H9 (cell line): Measurements from ENCODE around the gene PLCXD3. TPM values are rescaled to one million over a fixed set of nuclear protein-coding genes. Genes with fewer than 3 reads are reported as not detected.

Source experiments
- DNase-seq: peaks from one replicate; pipeline ENCODE4 v3.0.0-alpha.2; 2017
- H2AFZ ChIP-seq: one replicate; pipeline ENCODE4 v1.6.1; 2013; ENCODE audit warnings: mild to moderate bottlenecking, low read length, control low read depth, moderate library complexity
- H2AK5ac ChIP-seq: 2 replicates; pipeline ENCODE4 v1.6.1; 2013; ENCODE audit warnings: low read length, control low read depth, mixed read lengths; ENCODE audit not compliant: insufficient read length
- H2BK120ac ChIP-seq: one replicate; pipeline ENCODE4 v1.6.1; 2013; ENCODE audit warnings: low read depth, mild to moderate bottlenecking, low read length, control low read depth, inconsistent platforms; ENCODE audit not compliant: poor library complexity, severe bottlenecking
- H2BK12ac ChIP-seq: 2 replicates; pipeline ENCODE4 v1.6.1; 2013; ENCODE audit warnings: low read length, control low read depth, mixed read lengths, low read depth; ENCODE audit not compliant: insufficient read length
- H2BK15ac ChIP-seq: 2 replicates; pipeline ENCODE4 v1.6.1; 2013; ENCODE audit warnings: low read depth, low read length, control low read depth
- H2BK20ac ChIP-seq: one replicate; pipeline ENCODE4 v1.6.1; 2013; ENCODE audit warnings: low read depth, mild to moderate bottlenecking, low read length, control low read depth, inconsistent platforms; ENCODE audit not compliant: poor library complexity, severe bottlenecking
- H2BK5ac ChIP-seq: 2 replicates; pipeline ENCODE4 v1.6.1; 2013; ENCODE audit warnings: low read length, control low read depth, mixed read lengths; ENCODE audit not compliant: insufficient read length
- H3K14ac ChIP-seq: 2 replicates; pipeline ENCODE4 v1.6.1; 2013; ENCODE audit warnings: low read length, control low read depth; ENCODE audit not compliant: insufficient read depth
- H3K18ac ChIP-seq: 2 replicates; pipeline ENCODE4 v1.6.1; 2013; ENCODE audit warnings: low read depth, mild to moderate bottlenecking, mixed read lengths, low read length, control low read depth; ENCODE audit not compliant: insufficient read length
- H3K23ac ChIP-seq: 2 replicates; pipeline ENCODE4 v1.6.1; 2013; ENCODE audit warnings: low read length, control low read depth, mixed read lengths, low read depth; ENCODE audit not compliant: insufficient read length
- H3K23me2 ChIP-seq: 2 replicates; pipeline ENCODE4 v1.6.1; 2013; ENCODE audit warnings: low read depth, mild to moderate bottlenecking, mixed read lengths, low read length, control low read depth; ENCODE audit not compliant: insufficient read length, poor library complexity, severe bottlenecking
- H3K27ac ChIP-seq: 2 replicates; pipeline ENCODE4 v1.5.1; 2013; ENCODE audit warnings: low read length, control low read depth, mixed read lengths, low read depth; ENCODE audit not compliant: insufficient read length
- H3K27me3 ChIP-seq: 2 replicates; pipeline ENCODE4 v1.6.1; 2013; ENCODE audit warnings: low read length, control low read depth, inconsistent platforms; ENCODE audit not compliant: insufficient read depth
- H3K4ac ChIP-seq: 2 replicates; pipeline ENCODE4 v1.6.1; 2013; ENCODE audit warnings: low read depth, mild to moderate bottlenecking, control low read depth, inconsistent platforms, low read length, moderate library complexity
- H3K4me1 ChIP-seq: 2 replicates; pipeline ENCODE4 v1.6.1; 2013; ENCODE audit warnings: low read length, control low read depth, inconsistent platforms; ENCODE audit not compliant: insufficient read depth
- H3K4me2 ChIP-seq: 2 replicates; pipeline ENCODE4 v1.6.1; 2013; ENCODE audit warnings: low read length, control low read depth, mixed read lengths; ENCODE audit not compliant: insufficient read length, insufficient read depth
- H3K56ac ChIP-seq: 2 replicates; pipeline ENCODE4 v1.6.1; 2013; ENCODE audit warnings: low read depth, mild to moderate bottlenecking, mixed read lengths, low read length, control low read depth; ENCODE audit not compliant: insufficient read length
- H3K79me1 ChIP-seq: 2 replicates; pipeline ENCODE4 v1.6.1; 2013; ENCODE audit warnings: low read depth, mild to moderate bottlenecking, moderate library complexity, low read length, control low read depth, inconsistent platforms; ENCODE audit not compliant: insufficient read depth, poor library complexity, severe bottlenecking
- H3K79me2 ChIP-seq: 2 replicates; pipeline ENCODE4 v1.6.1; 2013; ENCODE audit warnings: low read length, control low read depth, inconsistent platforms; ENCODE audit not compliant: insufficient read depth
- H3K9ac ChIP-seq: 2 replicates; pipeline ENCODE4 v1.6.1; 2013; ENCODE audit warnings: low read length, control low read depth, mixed read lengths; ENCODE audit not compliant: insufficient read length; ENCODE audit errors: extremely low read depth
- H3K9me3 ChIP-seq: one replicate; pipeline ENCODE4 v1.6.1; 2013; ENCODE audit warnings: low read depth, low read length, inconsistent platforms; ENCODE audit not compliant: control insufficient read depth
- H3T11ph ChIP-seq: one replicate; pipeline ENCODE4 v1.6.1; 2013; ENCODE audit warnings: mild to moderate bottlenecking, low read length, control low read depth, inconsistent platforms
- H4K20me1 ChIP-seq: one replicate; pipeline ENCODE4 v1.6.1; 2013; ENCODE audit not compliant: control insufficient read depth, insufficient read length, insufficient read depth
- H4K5ac ChIP-seq: 2 replicates; pipeline ENCODE4 v1.6.1; 2013; ENCODE audit warnings: low read depth, mild to moderate bottlenecking, mixed read lengths, low read length, control low read depth; ENCODE audit not compliant: insufficient read length
- H4K8ac ChIP-seq: replicated peaks from 2 replicates; pipeline ENCODE4 v1.6.1; 2013; ENCODE audit warnings: low read length, control low read depth, mixed read lengths, low read depth; ENCODE audit not compliant: insufficient read length
- H4K91ac ChIP-seq: 2 replicates; pipeline ENCODE4 v1.6.1; 2013; ENCODE audit warnings: low read depth, mild to moderate bottlenecking, moderate library complexity, mixed read lengths, low read length, control low read depth; ENCODE audit not compliant: insufficient read length
- H3K27ac Mint-ChIP-seq, 3 experiments: 2 replicates in 2 of 3; 3 replicates in 1 of 3; pipeline ENCODE4 v1.8.0; 2020 to 2021; ENCODE audit warnings: mixed read lengths in 3 of 3, mild to moderate bottlenecking in 1 of 3, moderate library complexity in 1 of 3
- H3K27me3 Mint-ChIP-seq: 2 replicates; pipeline ENCODE4 v1.8.0; 2021; ENCODE audit warnings: low read depth, mild to moderate bottlenecking, moderate library complexity, mixed read lengths
- H3K36me3 Mint-ChIP-seq, 3 experiments: 2 replicates in 2 of 3; 3 replicates in 1 of 3; pipeline ENCODE4 v1.8.0; 2020 to 2021; ENCODE audit warnings: low read depth in 3 of 3, mixed read lengths in 3 of 3; ENCODE audit not compliant: insufficient read depth in 1 of 3
- H3K4me1 Mint-ChIP-seq, 2 experiments: 2 replicates each; pipeline ENCODE4 v1.8.0; 2020; ENCODE audit warnings: mixed read lengths in 2 of 2
- H3K4me3 Mint-ChIP-seq, 2 experiments: 2 replicates in 1 of 2; 3 replicates in 1 of 2; pipeline ENCODE4 v1.8.0; 2020 to 2021; ENCODE audit warnings: mild to moderate bottlenecking in 2 of 2, mixed read lengths in 2 of 2, moderate library complexity in 1 of 2
- H3K9me3 Mint-ChIP-seq, 2 experiments: 2 replicates in 1 of 2; 3 replicates in 1 of 2; pipeline ENCODE4 v1.8.0; 2020; ENCODE audit warnings: mild to moderate bottlenecking in 2 of 2, mixed read lengths in 2 of 2, moderate library complexity in 1 of 2
- CTCF ChIP-seq: fragments of 200-600 bp; sonication (generic); conservative IDR thresholded peaks from 3 replicates; pipeline ENCODE4 v1.8.0; 2021; ENCODE audit warnings: antibody characterized with exemption, mild to moderate bottlenecking
- WGBS: extraction: QIAGEN DNeasy Blood & Tissue Kit; methylation state at CpG from one replicate; pipeline ENCODE4 v1.1.7; 2013; ENCODE audit warnings: missing lambda C conversion rate, low lambda C conversion rate, mixed read lengths; ENCODE audit not compliant: insufficient read length; ENCODE audit errors: extremely low coverage; 5-methylcytosine and 5-hydroxymethylcytosine counted together
- total RNA-seq: library from RNA; stranded (reverse); gene quantifications from 2 replicates; pipeline ENCODE4 v1.2.1, GENCODE V29; 2021

PLCXD3 gene
- total RNA-seq, 1 experiment from 2014 or later, result not detected

- Histone ChIP-seq H4K91ac (no peak overlapping the region), H3K79me1 (no peaks in the 10 kb centered on the region), H3K23me2 (no peaks in the 10 kb centered on the region), H4K20me1 (no peaks in the 10 kb centered on the region), H2AK5ac (no peak overlapping the region), H3K23ac (no peak overlapping the region), H2AFZ (no peak overlapping the region), H2BK120ac (no peak overlapping the region), H2BK12ac (no peak overlapping the region), H2BK20ac (no peak overlapping the region), H2BK5ac (no peak overlapping the region), H4K5ac (no peak overlapping the region), H3K9me3 (no peaks in the 10 kb centered on the region), H3K27ac (no peak overlapping the region), H3K14ac (no peak overlapping the region), H4K8ac (no peak overlapping the region), H3T11ph (no peak overlapping the region), H3K27me3 (no peaks in the 10 kb centered on the region), H3K18ac (no peak overlapping the region), H3K9ac (no peak overlapping the region), H3K4me1 (no peaks in the 10 kb centered on the region), H3K4me2 (no peak overlapping the region), H3K4ac (no peak overlapping the region), H3K79me2 (no peaks in the 10 kb centered on the region), H3K56ac (no peak overlapping the region), H2BK15ac (no peak overlapping the region)
- no CpG with 5 or more reads among the region's 2 CpGs for WGBS
- Mint-ChIP-seq H3K27me3 (no peaks in the 10 kb centered on the region), H3K27ac (no peak overlapping the region), H3K4me3 (no peak overlapping the region), H3K4me1 (no peaks in the 10 kb centered on the region), H3K9me3 (no peaks in the 10 kb centered on the region), H3K36me3 (no peaks in the 10 kb centered on the region)
- TF ChIP-seq CTCF, result no peak
- no peak for DNase-seq
Observed at GRCh38 chr5:41457094-41457493, 53.3 kb downstream of the PLCXD3 start.
